ENCODE results near the gene ZCCHC24.

DNA sequence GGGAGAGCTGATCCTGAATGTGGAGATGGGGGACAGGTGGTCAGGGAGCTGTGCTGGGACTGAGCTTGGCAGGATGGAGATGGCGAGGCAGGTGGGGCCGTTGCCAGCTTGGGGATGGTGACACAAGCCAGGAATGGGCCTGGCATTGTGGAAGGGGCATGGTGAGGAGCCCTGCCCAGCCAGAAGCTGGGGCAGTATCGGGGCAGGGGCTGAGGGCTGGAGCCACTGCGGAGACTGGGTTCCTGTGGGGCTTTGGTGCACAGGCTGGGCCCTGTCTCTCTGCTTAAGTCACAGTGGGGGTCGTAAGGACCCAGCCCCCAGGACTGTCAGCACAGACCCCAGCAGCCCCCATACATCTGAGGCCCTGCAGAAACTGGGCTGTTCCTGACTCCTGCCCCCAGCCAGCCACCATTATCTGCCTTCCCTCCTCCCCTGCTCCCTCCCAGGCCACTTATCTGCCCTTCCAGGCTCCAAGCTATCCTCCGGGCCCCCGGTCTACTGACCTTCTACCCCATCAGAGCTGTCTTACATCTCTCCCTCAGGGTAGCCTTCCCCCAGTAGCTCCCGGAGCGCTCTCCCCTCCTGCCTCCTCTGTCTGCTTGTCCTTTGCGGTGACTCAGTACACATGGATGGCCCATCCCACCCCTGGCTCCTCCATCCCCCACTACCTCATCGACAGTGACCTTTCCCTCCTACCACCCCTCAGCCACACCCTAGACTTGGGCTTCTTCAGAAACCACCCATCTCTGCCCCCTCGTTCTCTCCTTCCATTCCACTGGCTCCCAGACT lies 54.0 kb downstream of the ZCCHC24 start:
- TF ChIP-seq, protein P1, sequence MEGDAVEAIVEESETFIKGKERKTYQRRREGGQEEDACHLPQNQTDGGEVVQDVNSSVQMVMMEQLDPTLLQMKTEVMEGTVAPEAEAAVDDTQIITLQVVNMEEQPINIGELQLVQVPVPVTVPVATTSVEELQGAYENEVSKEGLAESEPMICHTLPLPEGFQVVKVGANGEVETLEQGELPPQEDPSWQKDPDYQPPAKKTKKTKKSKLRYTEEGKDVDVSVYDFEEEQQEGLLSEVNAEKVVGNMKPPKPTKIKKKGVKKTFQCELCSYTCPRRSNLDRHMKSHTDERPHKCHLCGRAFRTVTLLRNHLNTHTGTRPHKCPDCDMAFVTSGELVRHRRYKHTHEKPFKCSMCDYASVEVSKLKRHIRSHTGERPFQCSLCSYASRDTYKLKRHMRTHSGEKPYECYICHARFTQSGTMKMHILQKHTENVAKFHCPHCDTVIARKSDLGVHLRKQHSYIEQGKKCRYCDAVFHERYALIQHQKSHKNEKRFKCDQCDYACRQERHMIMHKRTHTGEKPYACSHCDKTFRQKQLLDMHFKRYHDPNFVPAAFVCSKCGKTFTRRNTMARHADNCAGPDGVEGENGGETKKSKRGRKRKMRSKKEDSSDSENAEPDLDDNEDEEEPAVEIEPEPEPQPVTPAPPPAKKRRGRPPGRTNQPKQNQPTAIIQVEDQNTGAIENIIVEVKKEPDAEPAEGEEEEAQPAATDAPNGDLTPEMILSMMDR (IDR thresholded peaks at IDR 0.05; ENCODE audit: low read depth, low read length, missing input control), result no peak
- TF ChIP-seq, protein P2, sequence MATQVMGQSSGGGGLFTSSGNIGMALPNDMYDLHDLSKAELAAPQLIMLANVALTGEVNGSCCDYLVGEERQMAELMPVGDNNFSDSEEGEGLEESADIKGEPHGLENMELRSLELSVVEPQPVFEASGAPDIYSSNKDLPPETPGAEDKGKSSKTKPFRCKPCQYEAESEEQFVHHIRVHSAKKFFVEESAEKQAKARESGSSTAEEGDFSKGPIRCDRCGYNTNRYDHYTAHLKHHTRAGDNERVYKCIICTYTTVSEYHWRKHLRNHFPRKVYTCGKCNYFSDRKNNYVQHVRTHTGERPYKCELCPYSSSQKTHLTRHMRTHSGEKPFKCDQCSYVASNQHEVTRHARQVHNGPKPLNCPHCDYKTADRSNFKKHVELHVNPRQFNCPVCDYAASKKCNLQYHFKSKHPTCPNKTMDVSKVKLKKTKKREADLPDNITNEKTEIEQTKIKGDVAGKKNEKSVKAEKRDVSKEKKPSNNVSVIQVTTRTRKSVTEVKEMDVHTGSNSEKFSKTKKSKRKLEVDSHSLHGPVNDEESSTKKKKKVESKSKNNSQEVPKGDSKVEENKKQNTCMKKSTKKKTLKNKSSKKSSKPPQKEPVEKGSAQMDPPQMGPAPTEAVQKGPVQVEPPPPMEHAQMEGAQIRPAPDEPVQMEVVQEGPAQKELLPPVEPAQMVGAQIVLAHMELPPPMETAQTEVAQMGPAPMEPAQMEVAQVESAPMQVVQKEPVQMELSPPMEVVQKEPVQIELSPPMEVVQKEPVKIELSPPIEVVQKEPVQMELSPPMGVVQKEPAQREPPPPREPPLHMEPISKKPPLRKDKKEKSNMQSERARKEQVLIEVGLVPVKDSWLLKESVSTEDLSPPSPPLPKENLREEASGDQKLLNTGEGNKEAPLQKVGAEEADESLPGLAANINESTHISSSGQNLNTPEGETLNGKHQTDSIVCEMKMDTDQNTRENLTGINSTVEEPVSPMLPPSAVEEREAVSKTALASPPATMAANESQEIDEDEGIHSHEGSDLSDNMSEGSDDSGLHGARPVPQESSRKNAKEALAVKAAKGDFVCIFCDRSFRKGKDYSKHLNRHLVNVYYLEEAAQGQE (IDR thresholded peaks at IDR 0.05), result no peak
- no peak for TF ChIP-seq TAF1 (conservative IDR thresholded peaks at IDR 0.05)
- TF ChIP-seq YY1 (IDR thresholded peaks at IDR 0.05), result no peak

Measured in liver (tissue), 3 donors.